ENCODE data around the gene CYTH2.
"Not testable (repeated sequence)": the region's sequence is repeated elsewhere in the genome, so short reads cannot be mapped to it uniquely, and the experiment has no call there.

CYTH2 gene

DNA sequence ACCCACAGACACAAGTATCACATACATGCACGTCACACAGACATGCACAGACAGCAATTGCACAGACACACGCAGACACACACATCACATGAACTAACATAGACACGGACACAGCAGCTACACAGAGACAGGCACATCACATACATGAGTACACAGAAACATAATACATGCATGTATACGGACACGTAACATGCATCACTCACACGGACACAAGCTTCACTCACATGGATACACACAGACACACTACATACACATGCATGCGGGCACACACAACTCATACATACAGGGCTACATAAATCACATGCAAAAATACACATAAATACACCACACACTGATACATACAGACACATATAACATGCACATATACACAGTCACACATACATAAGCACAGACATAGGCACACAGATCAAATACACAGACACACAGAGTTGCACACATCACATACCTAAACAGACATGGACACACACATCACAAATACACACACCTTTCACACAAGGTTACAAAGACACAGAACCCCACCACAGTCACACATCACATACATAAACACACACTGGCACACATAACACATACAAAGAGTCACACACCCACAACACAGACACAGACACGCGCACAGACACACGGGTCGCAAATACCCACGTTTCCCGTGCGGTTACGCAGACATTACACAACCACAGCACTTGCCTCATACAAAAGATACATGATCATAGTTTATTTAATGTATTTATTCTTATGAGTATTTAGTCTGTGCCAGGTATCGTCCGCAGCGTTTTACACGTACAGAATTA is 43.5 kb downstream of the CYTH2 start:
- DNase-seq (ENCODE audit: extremely low read depth, low read depth), result no peak
- TF ChIP-seq CTCF (IDR thresholded peaks at IDR 0.05; ENCODE audit: low read depth, low read length, missing control alignments), result no peak
- peak overlapping the region; percentile 49 for H3K4me3 ChIP-seq (replicated peaks; ENCODE audit: low read depth, low read length)

GRCh38 chr19:48513289-48514122 is 44.3 kb downstream of the CYTH2 start:
- DNase-seq (ENCODE audit: extremely low read depth, low read depth), result no peak
- TF ChIP-seq CTCF (IDR thresholded peaks at IDR 0.05; ENCODE audit: low read depth, low read length, missing control alignments), result no peak
- H3K4me3 ChIP-seq (replicated peaks; ENCODE audit: low read depth, low read length), result peak overlapping the region; percentile 49

- no peak for TF ChIP-seq CTCF (IDR thresholded peaks at IDR 0.05; ENCODE audit: low read depth, low read length, missing control alignments)
- no peak for DNase-seq (ENCODE audit: extremely low read depth, low read depth)
- H3K4me3 ChIP-seq (replicated peaks; ENCODE audit: low read depth, low read length), result no peak overlapping the region
Measured at GRCh38 chr19:48514123-48514458, 44.9 kb downstream of the CYTH2 start.

GRCh38 chr19:48516536-48516935 is 47.4 kb downstream of the CYTH2 start:
- no peak for DNase-seq (ENCODE audit: extremely low read depth, low read depth)
- TF ChIP-seq CTCF (IDR thresholded peaks at IDR 0.05; ENCODE audit: low read depth, low read length, missing control alignments), result no peak
- no peak overlapping the region for H3K4me3 ChIP-seq (replicated peaks; ENCODE audit: low read depth, low read length)

GRCh38 chr19:48518207-48518606 is 49.0 kb downstream of the CYTH2 start:
- H3K4me3 ChIP-seq (replicated peaks; ENCODE audit: low read depth, low read length), result no peak overlapping the region
- no peak for DNase-seq (ENCODE audit: extremely low read depth, low read depth)
- TF ChIP-seq CTCF (IDR thresholded peaks at IDR 0.05; ENCODE audit: low read depth, low read length, missing control alignments), result no peak

GRCh38 chr19:48519426-48519825 is 50.3 kb downstream of the CYTH2 start:
- DNase-seq (ENCODE audit: extremely low read depth, low read depth); H3K4me3 ChIP-seq (replicated peaks; ENCODE audit: low read depth, low read length): not testable (repeated sequence)

- no peak for DNase-seq (ENCODE audit: extremely low read depth, low read depth)
- TF ChIP-seq CTCF (IDR thresholded peaks at IDR 0.05; ENCODE audit: low read depth, low read length, missing control alignments), result no peak
- no peak overlapping the region for H3K4me3 ChIP-seq (replicated peaks; ENCODE audit: low read depth, low read length)
Measured at GRCh38 chr19:48520134-48520533, 51.0 kb downstream of the CYTH2 start.
